Caki2 (cell line): Measurements from ENCODE around the gene FAM78B. TPM values are rescaled to one million over a fixed set of nuclear protein-coding genes. Genes with fewer than 3 reads are reported as not detected.

Experiments used
- DNase-seq: peaks from one replicate; pipeline ENCODE4 v3.0.0-alpha.2; 2015; ENCODE audit warnings: low read depth
- in situ Hi-C: cut with HindIII; loops from 2 replicates; pipeline ENCODE4 v1.10.0; 2016; ENCODE audit warnings: low sequenced_read_pairs, low pct_unique_long_range_greater_than_20kb, mixed read lengths
- total RNA-seq: library from RNA; depleted of rRNA; stranded (reverse); fragments of >200 nt; shearing (Covaris generic); gene quantifications from 2 replicates; pipeline ENCODE4 v1.2.3, GENCODE V29; 2014; ENCODE audit warnings: low replicate concordance

FAM78B gene
- total RNA-seq, 1 experiment from 2014 or later = 0.68 TPM

DNA sequence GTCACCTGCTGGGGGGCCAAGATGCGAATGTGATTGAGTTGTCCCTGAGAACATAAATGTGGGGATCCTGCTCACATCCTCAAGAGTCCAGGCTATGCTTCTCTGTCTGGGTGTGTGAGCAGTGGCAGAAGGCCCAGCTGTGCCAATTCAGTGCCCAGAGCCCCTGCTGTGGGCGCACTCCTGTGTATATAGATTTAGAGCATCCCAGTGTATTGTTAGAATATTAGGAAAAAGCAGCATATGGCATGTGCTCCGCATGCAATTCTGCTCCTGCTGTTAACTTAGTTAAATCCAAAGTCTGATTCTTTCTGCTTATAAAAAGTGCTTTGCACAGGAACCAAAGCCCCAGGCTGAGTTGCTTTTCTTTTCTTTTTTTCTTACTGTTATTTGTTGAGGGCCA, 37.8 kb downstream of the FAM78B start:
- no peak for DNase-seq
- in situ Hi-C loops = no loop called here

DNA sequence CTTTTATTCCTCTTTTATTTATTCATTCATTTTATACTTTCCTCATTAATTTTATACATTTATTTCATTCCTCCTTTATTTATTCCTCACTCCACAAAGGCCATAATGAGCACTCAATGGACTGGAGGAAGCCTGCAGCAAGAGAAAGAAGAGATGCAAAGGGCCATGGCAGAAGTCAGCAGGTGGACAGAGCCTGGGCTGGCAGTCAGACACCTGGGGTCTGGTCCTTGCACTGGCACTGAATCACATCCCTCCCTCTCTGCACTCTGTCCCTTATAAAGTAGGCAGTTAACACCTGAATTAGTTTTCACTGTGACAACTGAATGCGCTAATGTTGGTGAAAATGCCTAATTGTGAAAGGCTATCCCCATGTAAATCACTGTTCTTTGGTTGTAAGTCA, 38.6 kb downstream of the FAM78B start:
- DNase-seq = no peak
- in situ Hi-C loops = no loop called here

DNA sequence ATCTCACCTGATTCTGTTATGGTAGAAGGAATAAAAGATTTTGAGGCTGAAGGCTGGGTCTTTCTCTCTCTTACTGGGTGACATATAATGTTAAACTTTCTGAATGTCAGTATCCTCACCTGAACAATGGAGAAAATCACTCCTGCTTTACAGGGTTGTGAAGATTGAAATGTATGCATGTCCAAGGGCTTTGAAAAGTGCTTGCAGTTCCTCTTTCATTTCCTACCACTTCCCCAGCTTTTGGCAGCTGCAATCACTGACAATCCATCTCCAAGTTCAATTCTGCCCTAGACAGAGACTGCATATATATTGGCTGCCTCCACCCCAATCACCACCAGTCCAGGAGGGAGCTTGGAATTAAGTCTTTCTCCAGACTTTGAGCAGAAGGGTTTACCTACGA, 39.8 kb downstream of the FAM78B start:
- DNase-seq = no peak
- in situ Hi-C loops = no loop called here

DNA sequence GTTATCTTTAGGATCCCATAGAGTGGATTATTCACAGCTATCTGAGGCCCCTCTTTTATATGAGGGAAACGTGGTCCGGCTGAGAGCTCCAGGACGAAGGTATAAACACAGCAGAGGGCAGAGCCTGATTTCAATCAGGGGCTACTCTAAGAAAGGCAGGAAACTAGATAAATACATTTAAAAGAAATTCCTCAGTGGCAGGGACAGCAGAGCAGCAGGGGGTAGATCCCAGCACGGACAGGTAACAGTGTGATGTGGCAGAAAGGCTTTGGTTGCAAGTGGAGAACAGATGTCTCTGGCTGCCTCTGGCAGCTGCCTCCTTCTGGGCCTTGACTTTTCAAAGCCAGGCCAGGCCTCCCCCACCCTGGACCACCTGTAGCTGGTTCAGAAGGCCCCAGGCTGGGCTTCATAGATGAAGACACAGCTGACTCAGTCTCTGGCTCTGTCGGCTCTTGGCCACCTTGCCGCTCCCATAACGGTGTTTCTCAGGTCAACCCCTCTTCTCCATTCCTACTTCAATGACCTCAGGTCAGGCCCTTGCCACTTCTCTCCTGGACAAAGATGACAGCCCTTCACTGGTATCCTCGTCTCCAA, 43.8 kb downstream of the FAM78B start:
- DNase-seq = no peak
- in situ Hi-C loops = no loop called here

DNA sequence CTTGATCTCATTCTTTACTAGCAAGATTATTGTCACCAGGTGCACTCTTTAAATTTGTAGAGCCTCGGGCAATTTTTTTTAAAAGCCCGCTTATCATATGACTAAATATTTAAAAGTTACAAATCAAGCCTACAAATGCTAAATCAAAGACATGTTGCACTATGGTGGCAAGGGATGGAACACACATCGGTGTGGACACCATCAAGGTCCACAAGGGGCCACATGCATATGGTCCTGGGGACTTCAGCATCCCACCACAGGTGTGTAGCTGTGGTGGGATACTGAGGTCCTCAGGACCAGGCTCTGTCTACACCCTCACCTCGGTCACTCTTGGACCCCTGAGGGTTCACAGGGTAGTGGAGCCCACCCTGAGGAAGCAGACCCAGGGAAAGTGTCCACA, 45.8 kb downstream of the FAM78B start:
- in situ Hi-C loops = no loop called here
- no peak for DNase-seq

DNA sequence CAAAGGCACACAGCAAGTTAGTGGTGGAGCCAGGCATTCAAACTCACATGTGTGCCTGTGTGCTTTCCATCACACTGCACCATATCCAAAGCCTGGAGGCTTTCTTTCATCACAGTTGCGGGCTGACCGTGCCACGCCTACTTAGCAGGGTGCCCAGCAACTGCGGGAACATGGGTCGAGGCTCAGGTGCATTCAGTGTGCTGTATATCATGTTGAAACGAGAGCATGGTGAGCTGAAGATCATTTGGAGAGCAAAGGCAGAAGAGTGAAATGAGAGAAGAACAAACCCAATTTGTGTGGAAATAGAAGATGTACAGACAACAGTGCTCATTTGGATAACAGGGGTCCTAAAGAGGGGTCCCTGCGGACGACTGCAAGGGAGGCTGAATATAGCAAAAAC, 46.5 kb downstream of the FAM78B start:
- DNase-seq = no peak
- in situ Hi-C loops = no loop called here

DNA sequence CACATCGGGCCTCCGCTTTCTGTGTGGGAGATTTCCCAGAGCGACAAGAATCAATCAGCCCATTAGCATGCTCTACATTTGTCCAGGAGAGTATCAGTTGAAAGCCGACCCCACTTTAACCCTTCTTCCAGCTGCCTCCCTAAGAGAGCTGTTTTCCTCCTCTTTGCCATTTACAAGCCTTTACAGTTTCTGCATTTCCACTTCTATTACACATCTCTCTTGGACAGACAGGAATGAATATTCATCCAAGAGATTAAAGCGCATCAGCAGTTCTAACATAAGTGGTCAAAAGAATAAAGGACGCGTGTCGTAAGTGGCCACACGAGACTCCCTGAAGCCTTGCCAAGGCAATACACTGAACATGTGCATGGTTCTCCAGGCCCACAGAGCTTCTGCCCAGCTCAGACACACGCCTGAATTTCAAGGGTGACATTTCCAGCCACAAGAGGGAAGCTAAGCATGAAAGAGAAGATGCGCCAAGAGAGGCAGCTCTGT, 47.3 kb downstream of the FAM78B start:
- in situ Hi-C loops = no loop called here
- no peak for DNase-seq

DNA sequence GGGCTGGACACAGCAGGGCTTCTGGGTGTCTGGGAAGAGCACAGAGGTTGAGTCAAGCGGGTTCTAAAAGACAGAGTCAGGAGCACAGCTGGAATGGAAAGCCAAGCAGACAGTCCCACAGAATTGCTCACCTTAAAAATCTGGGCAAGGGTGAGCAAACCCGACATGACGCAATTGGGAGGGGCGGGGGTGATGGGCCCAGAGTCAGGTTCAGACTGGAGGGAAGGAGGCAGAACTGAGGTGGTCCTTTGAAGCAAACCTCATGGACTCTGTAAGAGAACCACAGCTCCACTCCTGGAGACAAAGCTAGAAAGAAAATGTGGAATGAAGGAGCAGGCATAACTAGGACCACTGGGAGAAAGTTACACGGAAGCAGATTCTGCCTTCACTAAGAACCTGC, 49.0 kb downstream of the FAM78B start:
- in situ Hi-C loops = no loop called here
- DNase-seq = no peak

DNA sequence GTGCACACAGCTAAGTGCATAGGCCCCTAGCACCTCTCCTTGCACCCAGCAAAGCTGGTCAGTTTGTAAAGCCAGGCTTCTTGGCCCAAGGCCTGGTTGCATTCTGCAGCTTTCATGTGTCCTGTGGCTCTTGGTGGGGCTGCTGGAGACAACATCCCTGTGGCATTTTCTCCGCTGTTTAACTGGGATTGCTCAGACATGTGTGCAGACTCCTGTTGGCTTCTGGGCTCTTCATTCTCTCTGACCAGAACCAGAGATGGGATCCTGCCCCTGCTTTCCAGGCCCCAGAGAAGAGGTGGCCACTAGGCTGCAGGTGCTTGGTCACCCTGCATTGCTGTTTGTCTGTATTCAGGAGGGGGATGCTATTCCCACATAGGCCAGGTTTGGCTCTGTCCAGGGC, 50.8 kb downstream of the FAM78B start:
- no peak for DNase-seq
- in situ Hi-C loops = no loop called here

DNA sequence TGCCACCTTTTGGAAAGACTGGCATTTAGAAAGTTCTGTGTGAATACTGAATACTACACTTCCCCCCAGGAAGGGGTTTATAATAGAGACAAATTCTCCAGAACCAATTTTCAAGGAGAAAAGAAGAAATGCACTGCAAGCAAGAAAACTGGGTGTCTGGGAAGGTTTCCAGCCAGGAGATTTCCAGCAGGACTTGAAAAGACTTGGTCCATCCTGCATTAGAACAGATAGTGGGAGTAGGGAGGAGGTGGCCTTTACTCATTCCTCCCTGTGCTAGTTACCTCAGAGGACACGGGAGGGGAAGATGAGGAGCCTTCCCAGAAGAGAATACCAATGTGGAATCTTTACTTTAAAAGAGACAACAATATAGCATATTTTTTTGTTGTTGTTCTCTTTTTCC, 52.4 kb downstream of the FAM78B start:
- in situ Hi-C loops = no loop called here

DNA sequence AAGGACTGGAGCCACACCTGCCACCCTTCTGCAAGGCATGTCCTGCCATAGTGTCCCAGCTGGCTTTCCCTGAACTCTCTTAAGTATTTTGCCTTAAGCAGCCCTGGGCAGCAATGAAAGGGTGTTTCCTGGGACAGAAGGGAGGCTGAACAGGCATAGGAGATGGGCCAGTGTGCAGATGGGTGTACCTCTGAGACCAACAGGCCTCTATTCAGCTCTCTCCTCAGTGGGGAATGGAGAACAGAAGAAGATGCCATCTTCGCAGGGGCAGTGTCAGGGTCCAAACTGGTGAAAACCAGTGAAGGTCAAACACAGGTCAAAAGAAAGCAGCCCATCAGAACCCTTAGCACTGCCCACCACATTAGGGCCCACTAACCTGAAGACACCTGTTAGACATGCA, 53.2 kb downstream of the FAM78B start:
- DNase-seq = no peak
- in situ Hi-C loops = no loop called here

More for the DNA sequence above, 52.4 kb downstream of the FAM78B start:
- DNase-seq = no peak

DNA sequence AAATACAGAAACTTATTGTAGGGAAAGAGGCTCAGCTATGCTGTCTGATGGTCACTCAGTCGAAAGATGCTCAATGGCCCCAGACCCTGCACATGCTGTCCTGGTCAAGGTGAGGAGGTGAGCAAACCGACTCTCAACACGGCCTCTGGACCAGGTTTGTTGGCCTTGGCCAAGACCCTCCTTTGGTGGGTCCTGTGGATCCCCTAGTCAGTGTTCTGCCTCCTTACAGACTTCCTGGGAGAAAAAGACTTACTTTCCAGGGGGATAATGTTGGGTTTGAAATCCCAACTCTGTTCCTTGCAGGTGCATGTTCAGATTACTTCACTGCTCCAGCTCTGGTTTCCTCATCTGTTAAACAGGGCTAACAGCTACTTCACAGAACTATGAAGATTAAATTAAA, 53.8 kb downstream of the FAM78B start:
- in situ Hi-C loops = no loop called here
- no peak for DNase-seq

DNA sequence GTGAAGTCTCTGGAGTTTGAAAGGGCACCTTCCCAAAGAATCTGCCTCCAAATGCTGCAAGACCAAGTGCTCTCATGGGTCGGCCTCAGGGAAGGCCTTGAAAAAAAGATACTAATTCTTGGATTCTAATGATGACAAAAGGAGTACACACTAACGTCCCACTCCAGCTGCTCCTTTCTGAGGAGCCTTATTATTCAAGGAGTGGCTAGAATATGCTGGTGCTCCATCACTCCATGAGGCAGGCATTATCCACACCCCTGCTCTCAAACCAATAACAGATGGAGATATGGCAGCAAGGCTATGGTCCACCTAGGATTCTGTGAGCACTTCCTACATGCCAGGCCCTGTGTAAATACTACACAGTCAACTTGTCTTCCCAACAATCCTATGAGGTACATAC, 54.4 kb downstream of the FAM78B start:
- DNase-seq = no peak
- in situ Hi-C loops = no loop called here

DNA sequence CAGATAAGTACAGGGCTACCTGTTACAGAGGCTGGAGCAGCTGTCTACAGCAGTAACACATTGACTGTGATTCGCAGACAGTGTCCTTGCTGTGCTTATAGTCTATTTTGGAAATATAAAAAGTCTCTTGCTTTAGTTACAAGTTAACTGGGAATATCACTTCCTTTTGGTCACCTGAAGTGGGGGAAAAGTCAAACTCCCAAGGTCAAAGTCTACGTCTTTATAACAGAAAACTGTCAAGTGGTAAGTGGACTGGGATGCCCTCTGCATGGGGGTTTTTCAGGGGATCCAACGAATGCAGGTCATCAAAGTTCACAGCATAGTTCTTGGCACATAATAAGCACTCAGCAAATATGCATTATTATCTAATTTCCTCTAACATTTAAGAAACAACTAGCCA, 55.4 kb downstream of the FAM78B start:
- in situ Hi-C loops = no loop called here
- no peak for DNase-seq

DNA sequence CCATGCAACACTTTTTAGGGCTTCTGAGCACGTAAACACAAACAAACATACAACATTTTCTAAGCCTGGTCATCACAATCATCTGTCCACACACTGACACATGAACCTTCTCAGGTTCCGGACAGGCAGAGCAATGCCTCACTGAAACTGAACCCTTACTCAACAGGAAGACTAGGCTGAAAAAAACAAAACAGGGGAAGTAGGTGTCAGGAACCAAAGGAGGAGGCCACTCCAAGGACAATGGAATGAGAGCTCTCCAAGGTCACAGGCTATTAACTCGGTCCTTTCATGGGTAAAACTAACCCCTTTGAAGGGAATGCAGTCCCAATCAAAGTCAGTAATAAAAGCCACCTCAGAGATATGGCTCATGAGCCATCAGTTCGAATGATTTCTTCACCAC, 76.6 kb downstream of the FAM78B start:
- in situ Hi-C loops = no loop called here
- DNase-seq = no peak

DNA sequence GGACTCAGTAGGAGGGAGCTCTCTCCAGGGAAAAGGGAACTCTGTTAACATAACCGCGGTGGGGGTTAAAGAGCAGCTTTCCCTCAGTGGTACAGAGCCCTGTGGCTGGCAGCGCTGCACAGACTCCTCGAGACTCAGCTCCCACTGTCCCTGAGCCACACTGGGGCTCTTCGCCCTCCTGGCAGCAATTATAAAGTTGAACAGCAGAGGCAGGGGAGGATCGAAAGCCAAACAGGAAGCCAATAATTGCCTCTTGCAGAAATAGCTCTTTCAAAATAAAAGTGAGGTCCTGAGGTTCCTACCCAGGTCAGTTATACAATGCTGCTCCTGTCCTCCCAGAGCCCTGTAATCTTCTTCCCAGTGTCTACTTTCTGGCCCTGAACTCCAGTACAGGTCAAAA, 77.0 kb downstream of the FAM78B start:
- in situ Hi-C loops = no loop called here
- no peak for DNase-seq

DNA sequence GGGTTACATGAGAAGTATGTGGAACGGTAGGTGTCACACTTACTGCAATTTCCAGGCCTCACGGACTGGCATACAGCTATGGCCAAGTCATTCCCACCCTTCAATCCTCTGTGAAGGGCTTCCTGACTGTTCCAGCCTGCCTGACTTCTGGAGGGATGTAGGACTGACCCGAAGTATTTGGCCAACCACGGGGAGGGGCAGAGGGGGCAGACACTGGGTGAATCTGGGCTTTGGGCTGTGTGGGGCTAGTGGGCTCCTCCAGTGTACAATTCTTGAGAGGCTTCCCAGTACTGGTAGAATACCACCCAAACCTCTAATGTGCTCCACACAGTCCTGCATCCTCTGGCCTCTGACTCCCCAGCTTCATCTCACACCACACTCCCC, 78.2 kb downstream of the FAM78B start:
- no peak for DNase-seq
- in situ Hi-C loops = no loop called here

DNA sequence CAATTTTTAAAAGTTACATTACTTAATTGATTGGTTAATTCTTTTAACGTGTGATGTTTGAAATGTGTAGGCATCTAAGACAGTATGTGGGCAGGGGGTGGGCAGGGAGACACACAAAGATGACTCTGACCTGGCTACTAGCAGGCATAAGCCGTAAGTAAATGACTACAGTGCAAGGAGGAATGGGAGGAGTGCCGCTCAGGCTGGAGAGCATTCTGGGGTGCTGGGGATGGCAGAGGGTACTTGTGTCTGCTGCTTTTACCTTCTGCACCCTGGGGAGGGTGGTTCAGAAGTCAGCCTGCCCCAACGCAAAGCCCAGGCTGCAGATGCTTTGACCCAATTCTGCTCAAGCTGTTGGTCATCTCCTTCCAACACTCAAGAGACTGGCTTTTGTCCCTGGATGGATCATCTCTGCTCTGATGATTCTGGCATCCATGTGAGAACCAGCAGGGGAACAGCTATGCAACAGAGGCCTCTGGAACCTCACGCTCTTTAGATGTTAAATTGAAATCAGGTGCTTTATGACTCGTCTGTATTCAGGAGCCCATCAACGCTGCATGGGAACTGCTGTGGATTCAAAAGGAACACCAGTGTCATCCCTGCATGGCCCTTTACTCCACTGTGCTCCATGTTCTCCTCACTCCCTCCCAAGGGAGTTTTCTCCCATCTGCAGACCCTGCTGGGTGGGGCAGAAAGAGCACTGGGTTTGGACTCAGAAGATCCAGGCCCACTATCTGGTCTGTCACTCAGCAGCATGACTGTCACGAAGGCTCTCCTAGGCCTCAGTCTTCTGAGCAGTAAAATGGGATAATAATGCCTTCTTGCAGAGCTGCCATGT, 78.8 kb downstream of the FAM78B start:
- in situ Hi-C loops = no loop called here
- DNase-seq = no peak

DNA sequence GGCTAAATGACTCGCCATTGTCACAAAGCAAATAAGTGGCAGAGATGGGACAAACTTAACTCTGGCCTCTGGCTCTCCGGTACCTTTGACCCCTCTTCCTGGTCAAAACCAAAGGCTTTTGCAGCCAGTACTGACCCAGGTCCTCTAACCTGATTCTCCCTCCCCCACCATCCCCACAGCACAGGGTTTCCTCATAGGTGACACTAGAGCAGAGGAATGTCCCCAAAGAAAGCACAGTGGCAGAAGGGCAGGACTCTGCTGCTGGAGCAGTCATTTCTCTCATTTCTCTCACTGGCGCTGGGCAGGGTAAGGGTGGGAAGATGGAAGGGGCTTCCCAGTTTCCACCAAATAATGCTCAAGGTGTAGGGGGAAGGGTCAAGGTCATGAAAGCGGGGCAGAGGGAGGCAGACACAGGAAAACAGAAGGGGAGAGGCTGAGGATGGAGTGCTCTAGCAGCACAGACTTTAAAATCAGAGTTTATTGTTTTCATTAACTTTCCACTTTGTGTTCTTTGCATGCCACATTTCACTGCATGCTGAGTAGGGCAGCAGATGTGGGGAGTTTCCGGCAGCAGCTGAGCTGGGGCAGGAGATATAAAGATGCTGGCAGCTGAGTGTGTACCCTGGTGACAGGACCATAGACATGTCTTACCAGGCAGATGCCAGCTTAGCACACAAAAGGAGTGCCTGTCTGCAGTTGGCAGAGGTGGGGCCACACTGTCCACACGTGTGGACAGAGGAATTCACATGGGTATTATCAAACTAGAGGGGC, 80.5 kb downstream of the FAM78B start:
- DNase-seq = no peak
- in situ Hi-C loops = no loop called here
